Measurements from ENCODE around the gene SETDB1. TPM values are rescaled to one million over a fixed set of nuclear protein-coding genes. Genes with fewer than 3 reads are reported as not detected.

SETDB1 gene
- total and polyA plus RNA-seq, 2 of the 13 experiments (the other 11 are each of a cell fraction or from before 2014, with no cell fraction given) = 33.1 to 34.6 TPM

DNA sequence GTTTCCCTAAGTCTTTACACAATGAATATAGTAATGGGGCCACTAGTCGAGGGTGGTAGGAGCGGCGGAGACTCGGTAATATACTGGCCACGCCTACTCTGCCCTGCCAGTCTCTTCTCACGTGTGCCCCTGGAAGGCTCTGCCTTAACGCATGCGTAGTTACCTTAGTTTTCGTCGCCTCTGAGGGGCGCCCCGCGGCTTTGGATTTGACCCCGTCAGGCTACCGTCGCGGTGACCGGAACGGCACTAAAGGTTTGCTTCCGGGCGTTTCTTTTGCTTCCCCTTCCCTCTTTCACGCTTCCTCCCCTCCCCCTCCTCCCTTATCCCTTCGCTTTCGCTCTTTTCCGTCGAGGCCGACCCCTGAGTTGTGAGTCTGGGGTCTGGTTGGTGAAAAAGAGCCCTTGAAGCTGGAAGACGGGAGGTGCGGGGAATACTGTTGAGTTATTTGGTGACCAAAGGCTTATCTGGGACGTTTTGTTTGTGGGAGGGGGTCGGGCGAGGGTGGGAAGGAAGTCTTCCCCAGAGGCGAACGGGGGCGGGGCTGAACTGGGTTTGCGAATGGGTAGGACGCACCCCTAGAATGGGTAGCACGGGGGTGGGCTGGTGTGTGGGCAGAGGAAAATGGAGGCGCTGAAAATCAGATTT is at the start of gene SETDB1 (continued):
- 0 out of 2 replicates have a peak, but pooled peaks have one; percentile 46 for TF ChIP-seq RXRB (CRISPR knock-in tag; IDR thresholded peaks at IDR 0.05; ENCODE audit: borderline replicate concordance)
- TF ChIP-seq, protein P1, sequence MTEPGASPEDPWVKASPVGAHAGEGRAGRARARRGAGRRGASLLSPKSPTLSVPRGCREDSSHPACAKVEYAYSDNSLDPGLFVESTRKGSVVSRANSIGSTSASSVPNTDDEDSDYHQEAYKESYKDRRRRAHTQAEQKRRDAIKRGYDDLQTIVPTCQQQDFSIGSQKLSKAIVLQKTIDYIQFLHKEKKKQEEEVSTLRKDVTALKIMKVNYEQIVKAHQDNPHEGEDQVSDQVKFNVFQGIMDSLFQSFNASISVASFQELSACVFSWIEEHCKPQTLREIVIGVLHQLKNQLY (CRISPR knock-in tag; IDR thresholded peaks at IDR 0.05) = peak; percentile 67; the same call in 1 of the 2 replicates
- TF ChIP-seq, protein P2, sequence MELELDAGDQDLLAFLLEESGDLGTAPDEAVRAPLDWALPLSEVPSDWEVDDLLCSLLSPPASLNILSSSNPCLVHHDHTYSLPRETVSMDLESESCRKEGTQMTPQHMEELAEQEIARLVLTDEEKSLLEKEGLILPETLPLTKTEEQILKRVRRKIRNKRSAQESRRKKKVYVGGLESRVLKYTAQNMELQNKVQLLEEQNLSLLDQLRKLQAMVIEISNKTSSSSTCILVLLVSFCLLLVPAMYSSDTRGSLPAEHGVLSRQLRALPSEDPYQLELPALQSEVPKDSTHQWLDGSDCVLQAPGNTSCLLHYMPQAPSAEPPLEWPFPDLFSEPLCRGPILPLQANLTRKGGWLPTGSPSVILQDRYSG (CRISPR knock-in tag; IDR thresholded peaks at IDR 0.05) = no peak
- TF ChIP-seq FOXO1 (CRISPR knock-in tag; IDR thresholded peaks at IDR 0.05) = peak; percentile 54; the same call in 1 of the 2 replicates
- 0 out of 2 replicates have a peak, but pooled peaks have one; percentile 39 for TF ChIP-seq TAF1 (CRISPR knock-in tag; IDR thresholded peaks at IDR 0.05)
- TF ChIP-seq ZZZ3 (CRISPR knock-in tag; IDR thresholded peaks at IDR 0.05; ENCODE audit: borderline replicate concordance) = no peak; the same call in 1 of the 2 replicates
- TF ChIP-seq, protein P3, sequence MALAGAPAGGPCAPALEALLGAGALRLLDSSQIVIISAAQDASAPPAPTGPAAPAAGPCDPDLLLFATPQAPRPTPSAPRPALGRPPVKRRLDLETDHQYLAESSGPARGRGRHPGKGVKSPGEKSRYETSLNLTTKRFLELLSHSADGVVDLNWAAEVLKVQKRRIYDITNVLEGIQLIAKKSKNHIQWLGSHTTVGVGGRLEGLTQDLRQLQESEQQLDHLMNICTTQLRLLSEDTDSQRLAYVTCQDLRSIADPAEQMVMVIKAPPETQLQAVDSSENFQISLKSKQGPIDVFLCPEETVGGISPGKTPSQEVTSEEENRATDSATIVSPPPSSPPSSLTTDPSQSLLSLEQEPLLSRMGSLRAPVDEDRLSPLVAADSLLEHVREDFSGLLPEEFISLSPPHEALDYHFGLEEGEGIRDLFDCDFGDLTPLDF (CRISPR knock-in tag; IDR thresholded peaks at IDR 0.05) = no peak
- TF ChIP-seq FOSL2 (CRISPR knock-in tag; IDR thresholded peaks at IDR 0.05) = peak; percentile 36
- TF ChIP-seq, protein P4, sequence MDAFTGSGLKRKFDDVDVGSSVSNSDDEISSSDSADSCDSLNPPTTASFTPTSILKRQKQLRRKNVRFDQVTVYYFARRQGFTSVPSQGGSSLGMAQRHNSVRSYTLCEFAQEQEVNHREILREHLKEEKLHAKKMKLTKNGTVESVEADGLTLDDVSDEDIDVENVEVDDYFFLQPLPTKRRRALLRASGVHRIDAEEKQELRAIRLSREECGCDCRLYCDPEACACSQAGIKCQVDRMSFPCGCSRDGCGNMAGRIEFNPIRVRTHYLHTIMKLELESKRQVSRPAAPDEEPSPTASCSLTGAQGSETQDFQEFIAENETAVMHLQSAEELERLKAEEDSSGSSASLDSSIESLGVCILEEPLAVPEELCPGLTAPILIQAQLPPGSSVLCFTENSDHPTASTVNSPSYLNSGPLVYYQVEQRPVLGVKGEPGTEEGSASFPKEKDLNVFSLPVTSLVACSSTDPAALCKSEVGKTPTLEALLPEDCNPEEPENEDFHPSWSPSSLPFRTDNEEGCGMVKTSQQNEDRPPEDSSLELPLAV (CRISPR knock-in tag; conservative IDR thresholded peaks at IDR 0.05; ENCODE audit: low read depth) = no peak
- TF ChIP-seq, protein P5, sequence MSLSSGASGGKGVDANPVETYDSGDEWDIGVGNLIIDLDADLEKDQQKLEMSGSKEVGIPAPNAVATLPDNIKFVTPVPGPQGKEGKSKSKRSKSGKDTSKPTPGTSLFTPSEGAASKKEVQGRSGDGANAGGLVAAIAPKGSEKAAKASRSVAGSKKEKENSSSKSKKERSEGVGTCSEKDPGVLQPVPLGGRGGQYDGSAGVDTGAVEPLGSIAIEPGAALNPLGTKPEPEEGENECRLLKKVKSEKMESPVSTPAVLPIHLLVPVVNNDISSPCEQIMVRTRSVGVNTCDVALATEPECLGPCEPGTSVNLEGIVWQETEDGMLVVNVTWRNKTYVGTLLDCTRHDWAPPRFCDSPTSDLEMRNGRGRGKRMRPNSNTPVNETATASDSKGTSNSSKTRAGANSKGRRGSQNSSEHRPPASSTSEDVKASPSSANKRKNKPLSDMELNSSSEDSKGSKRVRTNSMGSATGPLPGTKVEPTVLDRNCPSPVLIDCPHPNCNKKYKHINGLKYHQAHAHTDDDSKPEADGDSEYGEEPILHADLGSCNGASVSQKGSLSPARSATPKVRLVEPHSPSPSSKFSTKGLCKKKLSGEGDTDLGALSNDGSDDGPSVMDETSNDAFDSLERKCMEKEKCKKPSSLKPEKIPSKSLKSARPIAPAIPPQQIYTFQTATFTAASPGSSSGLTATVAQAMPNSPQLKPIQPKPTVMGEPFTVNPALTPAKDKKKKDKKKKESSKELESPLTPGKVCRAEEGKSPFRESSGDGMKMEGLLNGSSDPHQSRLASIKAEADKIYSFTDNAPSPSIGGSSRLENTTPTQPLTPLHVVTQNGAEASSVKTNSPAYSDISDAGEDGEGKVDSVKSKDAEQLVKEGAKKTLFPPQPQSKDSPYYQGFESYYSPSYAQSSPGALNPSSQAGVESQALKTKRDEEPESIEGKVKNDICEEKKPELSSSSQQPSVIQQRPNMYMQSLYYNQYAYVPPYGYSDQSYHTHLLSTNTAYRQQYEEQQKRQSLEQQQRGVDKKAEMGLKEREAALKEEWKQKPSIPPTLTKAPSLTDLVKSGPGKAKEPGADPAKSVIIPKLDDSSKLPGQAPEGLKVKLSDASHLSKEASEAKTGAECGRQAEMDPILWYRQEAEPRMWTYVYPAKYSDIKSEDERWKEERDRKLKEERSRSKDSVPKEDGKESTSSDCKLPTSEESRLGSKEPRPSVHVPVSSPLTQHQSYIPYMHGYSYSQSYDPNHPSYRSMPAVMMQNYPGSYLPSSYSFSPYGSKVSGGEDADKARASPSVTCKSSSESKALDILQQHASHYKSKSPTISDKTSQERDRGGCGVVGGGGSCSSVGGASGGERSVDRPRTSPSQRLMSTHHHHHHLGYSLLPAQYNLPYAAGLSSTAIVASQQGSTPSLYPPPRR (CRISPR knock-in tag; IDR thresholded peaks at IDR 0.05; ENCODE audit: borderline replicate concordance) = no peak
- TF ChIP-seq SMC3 (IDR thresholded peaks at IDR 0.05; ENCODE audit: low read length) = no peak
- TF ChIP-seq ZNF598 (CRISPR knock-in tag; IDR thresholded peaks at IDR 0.05; ENCODE audit: borderline replicate concordance) = no peak
- TF ChIP-seq, protein P6, sequence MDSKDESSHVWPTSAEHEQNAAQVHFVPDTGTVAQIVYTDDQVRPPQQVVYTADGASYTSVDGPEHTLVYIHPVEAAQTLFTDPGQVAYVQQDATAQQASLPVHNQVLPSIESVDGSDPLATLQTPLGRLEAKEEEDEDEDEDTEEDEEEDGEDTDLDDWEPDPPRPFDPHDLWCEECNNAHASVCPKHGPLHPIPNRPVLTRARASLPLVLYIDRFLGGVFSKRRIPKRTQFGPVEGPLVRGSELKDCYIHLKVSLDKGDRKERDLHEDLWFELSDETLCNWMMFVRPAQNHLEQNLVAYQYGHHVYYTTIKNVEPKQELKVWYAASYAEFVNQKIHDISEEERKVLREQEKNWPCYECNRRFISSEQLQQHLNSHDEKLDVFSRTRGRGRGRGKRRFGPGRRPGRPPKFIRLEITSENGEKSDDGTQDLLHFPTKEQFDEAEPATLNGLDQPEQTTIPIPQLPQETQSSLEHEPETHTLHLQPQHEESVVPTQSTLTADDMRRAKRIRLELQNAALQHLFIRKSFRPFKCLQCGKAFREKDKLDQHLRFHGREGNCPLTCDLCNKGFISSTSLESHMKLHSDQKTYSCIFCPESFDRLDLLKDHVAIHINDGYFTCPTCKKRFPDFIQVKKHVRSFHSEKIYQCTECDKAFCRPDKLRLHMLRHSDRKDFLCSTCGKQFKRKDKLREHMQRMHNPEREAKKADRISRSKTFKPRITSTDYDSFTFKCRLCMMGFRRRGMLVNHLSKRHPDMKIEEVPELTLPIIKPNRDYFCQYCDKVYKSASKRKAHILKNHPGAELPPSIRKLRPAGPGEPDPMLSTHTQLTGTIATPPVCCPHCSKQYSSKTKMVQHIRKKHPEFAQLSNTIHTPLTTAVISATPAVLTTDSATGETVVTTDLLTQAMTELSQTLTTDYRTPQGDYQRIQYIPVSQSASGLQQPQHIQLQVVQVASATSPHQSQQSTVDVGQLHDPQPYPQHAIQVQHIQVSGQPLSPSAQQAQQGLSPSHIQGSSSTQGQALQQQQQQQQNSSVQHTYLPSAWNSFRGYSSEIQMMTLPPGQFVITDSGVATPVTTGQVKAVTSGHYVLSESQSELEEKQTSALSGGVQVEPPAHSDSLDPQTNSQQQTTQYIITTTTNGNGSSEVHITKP (CRISPR knock-in tag; IDR thresholded peaks at IDR 0.05; ENCODE audit: low read depth) = peak; percentile 65; the same call in 1 of the 2 replicates
- no peak for TF ChIP-seq ZNF749 (CRISPR knock-in tag; IDR thresholded peaks at IDR 0.05; ENCODE audit: borderline replicate concordance)
- no peak for TF ChIP-seq RAD51 (IDR thresholded peaks at IDR 0.05; ENCODE audit: borderline replicate concordance)
